HS-5 (cell line): ENCODE results near the gene CACNA1S.

Experiments used
- DNase-seq: peaks from one replicate; pipeline ENCODE4 v3.0.0-alpha.2; 2012; ENCODE audit warnings: low read depth

CACNA1S gene

DNA sequence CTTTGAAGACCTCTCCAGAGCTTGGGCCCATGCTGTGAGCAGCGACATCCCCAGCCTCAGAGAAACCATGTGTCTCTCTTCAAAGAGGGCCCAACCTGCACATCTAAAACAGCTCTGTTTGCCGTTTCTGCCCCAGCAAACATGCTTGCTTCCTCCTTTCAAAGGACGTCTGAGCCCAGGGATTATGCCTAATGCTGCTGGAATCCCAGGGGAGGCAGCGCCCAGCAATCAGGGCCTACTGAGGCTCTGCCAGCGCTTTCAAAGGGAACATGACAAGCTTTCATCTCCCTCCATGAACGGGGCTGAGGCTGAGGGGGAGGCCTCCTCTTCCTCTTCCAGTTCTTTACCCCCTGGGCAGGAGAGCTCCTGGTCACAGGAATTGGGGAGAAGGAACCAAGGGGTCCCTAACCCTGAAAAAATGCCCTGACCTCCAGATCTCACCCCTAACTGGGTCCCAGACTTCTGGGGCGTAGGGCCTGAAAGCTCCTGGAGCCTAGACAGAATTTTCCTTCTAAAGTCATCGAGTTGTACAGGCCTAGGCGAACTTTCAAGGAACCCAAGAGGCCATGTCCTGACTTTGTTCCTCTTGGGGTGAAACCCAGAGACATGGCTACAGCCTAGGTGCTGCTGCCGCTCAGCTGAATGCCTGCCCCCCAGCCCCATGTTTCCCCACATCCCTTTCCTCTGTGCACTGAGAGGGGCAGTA lies 28.2 kb upstream of the CACNA1S start:
- no peak for DNase-seq

GRCh38 chr1:201139756-201140155 lies 27.5 kb upstream of the CACNA1S start:
- DNase-seq, result no peak

DNA sequence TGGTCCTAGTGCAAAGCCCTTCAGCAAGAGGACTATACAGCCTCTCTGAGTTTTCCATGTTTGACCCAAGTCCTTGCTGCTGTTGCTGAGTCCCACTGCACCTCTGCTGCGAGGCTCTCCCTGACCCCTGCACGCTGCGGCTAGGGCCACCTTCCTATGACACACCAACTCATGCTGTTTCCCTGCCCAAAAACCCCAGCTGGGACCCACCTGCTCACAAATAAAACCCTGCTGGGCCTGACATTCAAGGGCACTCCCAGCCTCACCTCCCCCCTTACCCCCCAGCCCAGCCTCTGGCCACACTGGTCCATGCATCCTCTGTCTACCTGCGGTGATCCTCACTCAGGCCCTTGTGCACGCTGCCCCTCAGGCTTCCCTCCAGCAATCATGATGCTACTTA lies 27.1 kb upstream of the CACNA1S start:
- no peak for DNase-seq

DNA sequence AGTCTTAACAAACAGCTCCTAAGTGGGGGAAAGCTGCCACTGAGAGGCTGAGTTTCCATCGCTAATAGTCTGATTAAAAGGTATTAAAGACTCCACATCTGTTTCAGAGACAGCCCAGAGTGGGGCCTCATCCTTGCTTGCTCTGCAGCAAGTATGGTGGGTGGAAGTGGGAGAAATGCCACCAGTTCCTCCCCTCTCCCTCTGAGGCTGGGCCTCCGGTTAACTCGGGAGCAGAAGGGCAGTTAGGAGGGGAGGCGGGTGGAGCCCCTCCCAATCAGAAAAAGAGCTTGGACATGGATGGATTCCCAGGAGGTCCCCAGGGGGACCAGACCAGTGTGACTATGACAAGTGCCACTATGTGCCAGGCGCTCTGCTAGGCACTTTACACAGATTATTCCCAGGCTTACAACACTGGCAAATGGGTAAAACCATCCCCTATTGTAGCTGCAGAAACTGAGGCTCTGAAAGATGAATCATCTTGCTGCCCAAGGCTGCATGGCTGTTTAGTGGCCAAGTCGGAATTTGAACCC lies 26.1 kb upstream of the CACNA1S start:
- DNase-seq, result no peak

DNA sequence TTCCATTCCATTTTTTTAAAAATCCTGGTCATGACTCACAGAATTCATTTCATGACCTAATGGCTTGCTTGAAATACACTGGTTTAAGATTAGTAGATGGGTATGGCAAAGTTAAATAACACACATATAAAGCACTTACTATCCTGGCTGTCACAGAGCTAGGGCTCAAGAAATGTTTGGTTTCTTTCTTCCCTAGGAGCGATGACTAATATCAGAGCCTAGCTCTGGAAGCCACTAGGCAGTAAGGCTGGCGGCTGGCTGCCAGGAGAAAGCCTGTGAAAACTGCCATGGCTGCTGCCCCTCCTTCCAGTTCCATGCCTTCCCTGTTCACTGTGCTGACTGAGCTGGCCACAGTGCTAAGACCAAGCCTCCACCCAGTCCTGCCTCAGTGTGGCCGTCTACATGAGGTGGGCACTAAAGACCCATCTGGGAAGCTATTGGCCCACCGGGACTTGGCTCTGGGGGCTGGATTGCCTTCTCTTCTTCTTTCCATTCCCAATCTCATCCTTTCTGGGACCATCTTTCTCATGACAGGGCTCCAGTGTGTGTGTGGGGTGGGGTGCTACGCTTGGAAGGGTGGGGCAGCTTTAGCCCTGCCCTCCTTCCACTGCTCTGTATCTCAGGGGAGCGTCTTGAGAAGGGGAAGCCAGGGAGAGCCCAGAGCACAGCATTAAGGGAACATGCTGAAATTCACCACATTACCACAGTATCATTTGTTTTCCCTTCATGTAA lies 25.5 kb upstream of the CACNA1S start:
- DNase-seq, result no peak

DNA sequence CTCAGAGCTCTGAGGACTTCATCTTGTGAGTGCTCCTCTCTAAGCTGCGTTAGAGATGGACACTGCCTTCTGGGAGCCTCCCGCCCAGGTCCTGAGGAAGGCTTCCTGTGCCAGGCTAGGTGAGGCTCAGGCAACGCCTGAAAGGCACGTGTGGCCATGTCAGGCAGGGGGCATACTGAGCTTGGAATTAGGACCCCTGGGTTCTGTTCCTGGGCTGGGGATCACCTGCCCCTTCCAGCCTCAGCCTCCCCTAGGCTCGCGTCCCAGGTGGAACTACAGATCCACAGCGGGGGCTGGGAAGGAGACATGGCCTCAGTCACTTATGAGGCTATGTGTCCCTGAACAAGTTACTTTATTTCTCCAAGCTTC lies 24.8 kb upstream of the CACNA1S start:
- DNase-seq, result no peak

GRCh38 chr1:201136355-201137023 lies 24.3 kb upstream of the CACNA1S start:
- no peak for DNase-seq

GRCh38 chr1:201134405-201134804 lies 22.2 kb upstream of the CACNA1S start:
- DNase-seq, result no peak

DNA sequence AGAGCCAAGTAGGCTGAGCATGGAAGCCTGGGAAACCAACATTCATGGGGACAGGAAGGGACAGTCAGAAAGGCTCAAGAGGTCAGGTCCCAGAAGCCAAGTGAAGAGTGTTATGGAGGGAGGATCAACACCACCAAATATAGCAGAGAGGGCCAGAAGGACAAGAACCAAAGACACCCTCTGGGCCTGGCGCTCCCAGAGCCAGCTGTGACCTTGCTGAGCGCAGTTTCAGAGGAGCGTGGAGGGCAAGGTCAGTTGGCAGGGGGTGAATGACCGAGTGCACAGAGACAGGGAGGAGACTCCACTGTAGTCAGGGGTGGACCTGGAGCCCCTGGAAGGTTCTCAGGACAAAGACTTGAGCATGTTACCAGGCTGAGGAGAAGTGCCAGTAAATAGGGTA lies 19.2 kb upstream of the CACNA1S start:
- DNase-seq, result no peak

- no peak for DNase-seq
Observed at GRCh38 chr1:201128962-201129361, 16.7 kb upstream of the CACNA1S start.

DNA sequence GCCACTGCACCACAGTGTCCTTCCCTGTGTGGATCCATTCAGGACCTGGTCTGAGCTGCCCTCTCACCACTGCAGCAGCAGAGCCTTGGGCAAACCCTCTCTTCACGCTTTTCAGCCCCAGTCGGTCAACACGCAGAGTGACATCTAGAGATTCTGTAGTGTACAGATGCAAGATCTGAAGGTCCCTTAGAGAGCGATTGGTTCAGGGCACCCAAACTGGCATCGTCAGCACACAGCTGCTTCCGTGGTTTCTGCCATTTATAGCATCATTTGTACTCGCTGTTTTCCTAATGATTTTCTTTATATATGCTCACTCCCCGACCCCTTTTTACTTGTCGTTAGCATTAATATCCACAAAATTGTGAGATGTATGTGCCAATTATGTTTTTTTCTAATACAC lies 16.2 kb upstream of the CACNA1S start:
- DNase-seq, result no peak

DNA sequence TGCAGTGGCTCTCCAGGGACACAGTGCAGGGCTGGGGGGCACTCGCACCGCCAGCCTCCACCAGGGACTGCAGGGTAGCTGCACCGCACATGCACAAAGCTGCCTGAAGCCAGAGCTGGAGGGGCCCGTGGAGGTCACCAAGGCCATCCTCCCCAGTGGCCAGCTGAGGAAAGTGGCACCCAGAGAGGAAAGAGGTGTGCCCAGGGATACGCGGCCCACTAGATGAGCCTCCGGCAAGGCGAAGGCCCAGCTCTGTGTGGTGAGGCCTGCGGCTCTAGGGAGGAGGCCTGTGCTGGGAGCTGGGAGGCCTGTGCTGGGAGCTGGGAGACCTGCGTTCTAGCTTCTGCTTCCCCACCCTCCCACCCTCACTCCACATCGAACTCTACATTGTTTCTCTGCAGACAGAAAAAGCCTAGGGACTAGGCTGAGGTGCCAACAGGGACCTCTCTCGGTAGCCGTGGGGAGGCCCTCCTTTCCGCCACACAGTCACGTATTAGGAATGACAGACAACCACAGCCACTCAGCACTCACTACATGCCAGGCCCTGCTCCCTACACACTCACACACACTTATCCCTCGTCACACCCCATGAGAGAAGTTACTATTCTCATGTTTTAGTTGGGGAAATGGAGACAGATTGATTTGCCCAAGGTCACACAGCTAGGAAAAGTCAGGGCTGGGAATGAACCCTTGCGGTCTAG lies 15.7 kb upstream of the CACNA1S start:
- DNase-seq, result no peak

- DNase-seq, result no peak
Observed at GRCh38 chr1:201126832-201127754, 14.9 kb upstream of the CACNA1S start, which contains the start of gene ASCL5. Gene ASCL5 (minus strand): TSS chr1:201127184. CDS start chr1:201115372, 11,812 bp downstream.

- no peak for DNase-seq
Observed at GRCh38 chr1:201126463-201126831, 14.2 kb upstream of the CACNA1S start.

- no peak for DNase-seq
Observed at GRCh38 chr1:201125800-201126199, 13.6 kb upstream of the CACNA1S start.

DNA sequence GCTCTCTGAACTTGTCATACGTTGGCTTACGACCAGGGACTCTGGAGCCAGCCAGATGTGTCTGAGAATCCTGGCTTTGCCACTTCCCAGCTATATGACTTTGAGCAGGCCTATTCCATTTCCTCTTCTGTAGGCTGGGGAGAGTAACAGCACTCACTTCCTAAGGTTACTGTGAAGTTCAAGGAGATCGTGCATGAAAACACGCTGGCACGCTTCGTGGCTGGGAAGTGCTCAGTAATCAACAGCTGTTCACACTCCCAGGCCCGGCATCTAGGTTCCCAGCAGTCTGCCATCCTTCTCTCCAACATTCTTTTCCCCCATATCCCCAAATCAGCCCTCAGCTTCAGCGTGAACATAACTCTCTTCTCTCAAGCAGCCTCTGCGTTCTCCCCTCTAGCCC lies 12.8 kb upstream of the CACNA1S start:
- DNase-seq, result no peak

GRCh38 chr1:201123866-201124265 lies 11.6 kb upstream of the CACNA1S start:
- no peak for DNase-seq

DNA sequence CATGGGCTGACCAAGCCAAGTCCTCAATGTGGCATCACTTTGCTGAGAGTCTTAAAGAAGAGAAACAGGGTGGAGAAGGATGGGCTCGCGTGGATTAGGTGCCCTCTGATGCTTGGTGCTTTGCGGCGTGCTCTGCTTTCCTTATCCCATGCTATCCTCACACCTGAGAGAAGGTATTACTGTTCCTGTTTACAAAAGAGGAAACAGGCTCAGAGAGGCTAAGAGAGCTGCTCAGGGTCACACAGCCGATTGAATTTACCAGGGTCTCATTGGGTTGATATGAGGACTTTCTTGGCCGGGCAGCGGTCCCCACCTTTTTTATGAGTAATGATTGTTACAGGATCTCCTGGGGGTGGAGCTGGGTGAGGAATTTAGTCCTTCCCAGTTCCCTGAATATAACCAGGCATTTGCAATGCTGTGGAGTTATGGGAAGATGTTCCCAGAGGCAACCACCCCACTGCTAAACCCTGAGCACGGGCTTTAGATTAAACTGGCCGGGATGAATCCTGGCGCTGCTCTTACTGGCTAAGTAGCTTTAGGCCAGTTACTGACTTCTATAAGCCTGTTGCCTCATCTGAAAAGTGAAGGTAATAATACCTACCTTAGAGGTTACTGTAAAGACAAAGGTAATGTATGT lies 10.2 kb upstream of the CACNA1S start:
- DNase-seq, result no peak

- no peak for DNase-seq
Observed at GRCh38 chr1:201119206-201120197, 7.3 kb upstream of the CACNA1S start.

DNA sequence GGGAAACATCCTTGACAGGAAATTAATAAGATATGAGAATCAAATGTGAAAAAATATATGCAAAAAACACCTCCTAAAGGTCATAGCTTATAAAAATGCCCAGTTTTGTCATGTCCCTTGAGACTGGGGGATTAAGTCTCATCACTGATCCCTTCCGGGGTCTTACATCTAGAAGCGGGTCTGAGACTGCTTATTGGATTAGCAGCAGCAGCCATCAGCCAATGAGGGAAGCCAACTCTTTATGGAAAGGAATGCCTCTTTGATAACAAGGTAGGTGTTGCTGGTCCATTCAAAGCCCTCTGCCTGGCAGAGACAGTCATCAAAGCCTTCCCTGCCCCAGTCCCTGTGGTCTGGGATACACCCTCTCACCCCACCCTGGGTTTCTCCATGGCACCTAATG lies 3.9 kb upstream of the CACNA1S start:
- DNase-seq, result no peak
